Effector CD4-positive, alpha-beta T cell (primary cell): ENCODE results near the gene RELL1.
"Not testable (repeated sequence)": the region's sequence is repeated elsewhere in the genome, so short reads cannot be mapped to it uniquely, and the experiment has no call there.

Experiments used
- DNase-seq: peaks from one replicate; pipeline ENCODE4 v3.0.0-alpha.2; 2020

RELL1 gene

DNA sequence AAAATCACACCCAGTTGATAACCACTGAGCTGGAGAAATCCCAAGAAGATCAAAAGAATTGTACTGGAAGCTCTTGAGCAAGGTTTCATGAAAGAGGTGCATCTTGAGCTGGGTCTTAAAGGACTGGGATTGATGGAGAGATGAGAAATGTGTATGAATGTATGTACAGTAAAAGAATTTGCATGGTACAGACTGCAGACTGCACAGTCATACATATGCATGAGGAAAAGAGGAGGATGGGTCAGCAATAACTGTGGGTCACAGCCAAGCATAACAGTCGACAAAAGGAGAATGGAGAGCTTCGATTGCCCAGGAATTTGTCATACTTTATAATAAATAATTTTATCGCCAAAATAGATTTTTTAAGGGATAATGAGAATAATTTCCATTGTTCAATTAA, 4.8 kb upstream of the RELL1 start:
- DNase-seq: no peak

DNA sequence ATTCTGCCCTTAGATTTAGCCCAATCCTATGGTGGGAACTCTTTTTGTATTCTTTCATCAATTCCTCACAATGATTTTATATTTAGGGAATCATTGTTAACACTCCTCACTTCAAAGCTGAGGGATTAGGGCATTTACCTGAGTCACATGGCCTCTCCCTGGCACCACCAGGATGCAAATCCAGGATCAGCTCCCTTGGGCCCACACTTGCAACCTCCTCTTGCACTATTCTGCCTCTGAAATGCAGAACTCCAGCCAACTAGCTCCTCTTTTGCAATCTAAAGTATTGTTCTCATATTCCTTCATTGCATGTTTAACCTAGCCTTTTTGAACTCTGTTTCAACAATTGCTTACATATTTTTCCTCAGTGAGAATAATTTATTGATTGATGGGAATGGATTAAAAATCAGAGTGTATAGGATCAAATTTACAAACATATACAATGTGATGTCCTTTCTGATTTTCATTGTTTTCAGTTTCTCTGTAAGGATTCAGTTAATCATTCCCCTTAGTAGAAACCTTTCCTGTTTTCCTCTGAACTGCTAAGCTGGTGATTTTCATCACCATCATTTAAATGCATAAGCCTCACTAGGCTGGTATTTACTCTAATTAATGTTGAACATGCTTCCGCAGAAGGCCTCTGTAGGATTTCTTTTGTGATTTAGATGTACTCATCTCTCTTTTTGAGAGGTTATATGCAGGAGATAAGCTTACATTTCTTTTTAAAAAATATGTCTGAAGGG, 3.3 kb upstream of the RELL1 start:
- DNase-seq: no peak

DNA sequence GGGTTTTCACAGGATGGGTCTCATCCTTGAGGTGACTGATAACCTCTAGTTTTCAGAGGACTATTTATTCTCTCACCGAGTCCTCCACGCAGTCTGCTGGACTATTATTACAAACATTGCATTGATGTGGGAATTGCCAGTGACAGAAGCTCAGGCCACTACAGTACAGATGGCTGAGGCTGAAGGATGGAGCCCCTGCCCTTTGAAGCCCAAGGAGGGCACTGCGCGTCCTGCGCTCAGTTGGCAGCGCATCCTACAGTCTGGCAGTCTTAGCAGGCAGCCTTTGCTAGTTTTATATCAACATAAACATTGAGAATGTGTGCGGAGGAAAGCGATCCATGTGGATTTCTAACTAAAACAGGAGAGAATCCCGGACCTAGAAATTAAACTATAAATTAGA, 1.5 kb upstream of the RELL1 start:
- DNase-seq: no peak

DNA sequence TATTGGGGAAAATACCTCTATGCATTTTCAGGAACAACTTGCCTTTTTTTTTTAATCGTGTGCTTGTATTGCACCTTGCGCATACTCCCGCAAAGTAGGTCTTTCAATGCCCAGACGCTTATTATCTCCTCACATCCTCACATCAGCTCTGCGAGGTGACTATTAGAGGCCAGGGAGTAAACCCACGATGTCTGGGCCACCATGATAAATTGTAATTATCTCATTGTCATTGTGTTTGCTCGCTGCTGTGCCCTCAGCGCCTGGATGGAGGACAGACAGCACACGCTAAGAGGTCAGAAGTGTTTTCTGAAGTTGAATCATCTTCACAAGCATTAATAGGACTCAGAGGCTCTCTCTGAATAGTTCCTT, 1.0 kb upstream of the RELL1 start:
- DNase-seq: no peak

DNA sequence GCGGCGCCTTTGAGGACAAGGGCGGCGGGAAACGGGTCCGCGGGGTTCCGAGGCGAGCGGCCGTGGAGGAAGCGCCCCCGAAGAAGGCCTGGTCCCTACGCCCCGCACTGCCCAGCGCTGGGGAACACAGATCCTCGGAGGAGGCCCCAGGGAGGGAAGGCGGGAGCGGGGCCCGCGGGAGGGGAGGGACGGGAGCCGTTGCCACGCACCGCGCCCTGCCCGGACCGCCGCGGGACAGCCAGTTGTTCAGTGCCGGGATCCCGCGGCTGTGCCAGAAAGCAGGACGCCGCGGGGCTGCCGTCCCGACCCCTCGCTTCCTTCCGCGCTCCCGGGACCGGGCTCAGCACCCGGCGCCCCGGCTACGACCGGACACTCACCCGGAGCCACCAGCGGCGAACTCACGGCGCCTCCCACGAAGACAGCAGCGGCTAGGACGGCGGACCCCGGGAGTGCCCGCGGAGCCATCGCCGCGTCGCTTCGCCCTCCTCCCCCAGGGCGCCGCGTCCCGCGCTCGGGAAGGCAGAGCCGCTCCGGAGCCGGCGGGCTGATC, 278 bp downstream of the RELL1 start:
- peak; percentile 45 for DNase-seq

DNA sequence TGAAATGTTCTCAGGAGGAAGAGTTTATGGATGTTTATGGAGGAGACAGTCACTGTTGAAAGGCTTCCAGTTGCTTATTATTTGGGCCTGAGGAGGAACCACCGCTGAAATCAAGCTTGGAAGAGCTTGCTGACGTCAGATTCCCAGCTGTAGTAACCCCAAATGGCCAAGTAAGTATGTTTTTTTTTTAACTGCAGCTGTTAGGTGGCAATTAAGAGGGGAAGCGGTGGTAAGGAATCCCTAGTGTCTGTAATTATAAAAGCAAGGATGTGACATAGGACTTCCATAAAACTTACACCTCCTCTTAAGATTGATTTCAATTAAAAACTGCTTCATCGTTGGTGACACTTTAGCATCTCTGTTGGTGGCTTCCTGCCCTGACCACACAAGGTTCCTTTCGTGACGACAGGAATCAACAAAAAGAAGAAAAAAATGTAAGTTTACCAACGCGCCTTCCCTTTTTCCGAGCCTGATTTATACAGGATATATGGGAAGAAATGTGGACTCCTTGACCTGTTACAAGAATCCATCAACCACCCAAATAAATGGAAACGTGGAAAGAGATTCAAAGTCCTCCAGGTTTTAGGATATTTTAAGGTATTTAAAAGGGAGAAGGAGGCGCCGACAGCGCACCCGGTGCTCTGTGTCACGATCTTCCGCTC, 884 bp downstream of the RELL1 start:
- peak; percentile 52 for DNase-seq

DNA sequence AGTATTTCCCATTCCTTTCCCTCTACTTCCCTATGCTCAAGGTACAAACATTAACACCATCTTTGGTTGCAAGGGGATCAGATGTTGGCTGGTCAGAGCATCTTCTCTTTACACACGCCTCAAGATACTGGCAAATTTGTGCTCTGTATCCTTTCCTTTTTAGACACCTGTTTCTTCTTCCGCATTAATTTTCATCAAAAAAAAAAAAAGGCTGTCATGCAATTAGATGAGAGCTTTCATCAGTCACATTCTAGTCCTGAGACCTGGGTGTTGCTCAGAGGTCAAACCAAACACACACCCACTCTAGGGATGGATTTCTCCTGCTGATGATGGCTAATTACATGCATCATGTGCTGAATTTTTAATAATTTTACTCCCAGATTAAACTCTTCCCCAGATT, 2.0 kb downstream of the RELL1 start:
- no peak for DNase-seq

DNA sequence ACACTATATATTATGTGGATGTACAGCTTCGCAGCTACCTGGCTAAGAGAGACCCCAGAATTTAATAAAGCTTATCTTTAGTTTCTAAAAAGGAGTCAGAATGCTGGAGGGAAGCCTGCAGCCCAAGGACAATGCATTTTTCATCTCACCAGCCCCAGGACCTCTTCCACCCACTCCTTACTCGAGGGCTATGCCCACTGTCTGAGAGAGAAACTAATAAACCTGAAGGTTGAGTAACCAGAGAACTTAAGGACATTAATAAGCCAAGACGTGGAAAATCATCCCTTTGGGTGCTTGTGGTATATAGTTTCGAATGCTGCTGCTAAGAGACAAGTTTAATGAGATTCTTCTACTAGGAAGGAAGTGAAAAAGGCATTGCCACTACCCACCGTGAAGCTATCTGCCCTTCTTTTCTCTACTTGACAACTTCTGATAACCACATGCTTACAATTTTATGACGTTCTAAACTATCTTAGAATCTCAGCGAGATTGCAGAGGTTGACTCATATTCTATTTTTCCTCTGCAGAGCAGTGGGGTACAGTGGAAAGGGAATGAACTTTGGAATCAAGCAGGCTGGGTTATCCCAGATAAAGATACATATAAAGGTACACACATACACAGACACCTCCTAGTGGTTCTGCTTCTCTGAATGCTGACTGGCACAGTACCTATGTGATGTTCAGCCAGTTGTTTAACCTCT, 3.3 kb downstream of the RELL1 start:
- no peak for DNase-seq

DNA sequence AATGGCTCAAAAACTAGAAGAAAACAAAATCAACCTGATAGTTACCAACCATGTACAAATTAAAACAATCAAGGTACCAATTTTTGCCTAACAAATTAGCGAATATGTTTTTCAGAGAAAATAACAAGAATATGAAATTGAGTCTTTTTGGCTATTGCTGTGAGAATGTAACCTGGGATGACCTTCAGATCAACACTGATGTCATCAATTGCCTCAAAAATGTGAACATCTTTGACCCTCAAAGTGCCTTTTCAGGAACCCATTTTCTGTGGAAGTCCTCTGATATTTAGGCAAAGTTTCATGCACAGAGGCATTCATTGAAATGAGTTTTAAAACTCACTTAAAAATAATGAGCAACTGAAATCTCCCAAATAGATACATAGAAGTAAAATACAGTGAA, 6.1 kb downstream of the RELL1 start:
- no peak for DNase-seq

DNA sequence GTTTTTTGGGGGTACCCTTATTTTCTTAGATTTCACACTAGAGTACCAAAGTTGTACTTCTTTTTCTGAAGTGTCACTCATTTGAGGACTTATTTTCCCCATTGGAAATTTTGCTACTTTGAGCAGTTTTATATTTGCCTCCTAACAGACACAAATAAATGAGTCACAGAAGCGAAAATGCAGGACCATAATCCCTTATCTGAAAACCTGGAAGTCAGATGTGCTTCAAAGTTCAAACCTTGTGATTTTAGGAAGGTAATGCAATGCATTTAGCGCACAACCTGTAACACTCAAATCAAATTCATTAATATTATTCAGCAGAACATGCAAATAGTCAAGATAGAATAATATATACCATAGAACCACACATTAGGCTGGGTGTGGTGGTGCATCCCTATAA, 6.9 kb downstream of the RELL1 start:
- no peak for DNase-seq

DNA sequence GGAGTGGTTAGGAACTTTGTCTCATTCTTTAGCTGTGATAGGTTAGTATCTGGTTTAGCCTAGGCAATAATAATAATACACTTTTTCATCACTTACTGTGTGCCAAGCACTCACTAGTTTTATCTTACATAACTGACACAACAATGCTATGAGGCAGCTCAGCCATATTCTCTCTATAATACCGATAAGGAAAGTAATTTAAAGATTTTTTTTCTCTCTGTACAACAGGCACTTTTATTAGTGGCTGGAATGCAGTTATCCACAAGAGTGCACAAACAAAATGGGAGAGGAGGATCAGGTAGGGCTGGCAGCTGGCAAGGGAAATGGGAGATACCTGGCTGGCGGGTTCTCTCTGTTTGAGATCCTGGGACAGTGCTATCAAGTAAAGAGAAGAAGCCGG, 7.6 kb downstream of the RELL1 start:
- no peak for DNase-seq

DNA sequence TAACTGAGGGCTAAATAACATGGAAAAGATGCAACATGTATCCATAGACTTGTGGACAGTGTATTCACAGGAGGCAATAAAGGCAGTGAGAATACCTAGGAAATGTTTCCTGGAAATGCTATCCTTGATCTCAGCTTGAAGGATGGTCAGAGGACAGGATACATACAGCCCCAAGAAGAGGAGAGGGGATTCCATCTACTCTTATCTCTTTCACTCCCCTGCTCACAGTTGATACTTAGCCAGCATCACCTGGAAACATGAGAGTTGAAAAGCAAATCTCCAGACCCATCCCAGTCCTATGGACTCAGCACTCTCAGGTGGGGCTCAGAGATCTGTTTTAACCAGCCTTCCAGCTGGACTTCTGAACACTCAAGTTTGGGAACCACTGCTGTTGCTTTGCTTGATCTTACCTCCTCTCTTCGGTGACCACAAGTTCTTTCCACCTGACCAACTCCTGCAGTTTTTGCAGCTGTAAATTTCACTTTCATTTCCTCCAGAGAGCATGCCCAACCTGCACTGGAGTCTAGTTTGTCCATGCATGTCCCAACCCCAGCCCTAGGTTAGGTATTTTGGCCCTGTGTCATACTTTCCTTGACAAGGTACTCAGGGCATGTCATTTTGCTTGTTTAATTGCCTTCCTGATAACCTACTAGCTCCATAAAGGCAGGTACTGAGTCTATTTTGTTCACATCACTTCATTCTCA, 10.4 kb downstream of the RELL1 start:
- DNase-seq: no peak

DNA sequence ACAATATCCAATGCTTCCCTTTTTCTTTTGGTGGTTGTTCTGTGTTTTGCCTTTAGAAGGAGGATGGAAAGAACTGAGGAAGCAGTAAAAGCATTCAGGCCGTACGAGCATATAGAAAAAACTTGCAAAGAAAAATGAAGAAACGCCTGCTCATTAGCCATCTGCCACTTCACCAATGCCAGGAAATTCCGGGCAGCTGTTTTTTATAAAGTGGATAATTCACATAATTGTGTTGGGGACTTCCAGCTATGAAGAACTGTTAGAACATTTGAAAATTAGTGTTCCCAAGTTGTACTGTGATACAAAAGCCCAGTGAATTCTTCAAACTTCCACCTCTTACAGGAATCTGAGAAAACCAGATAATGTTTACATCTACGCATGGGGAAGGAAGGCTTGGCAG, 11.7 kb downstream of the RELL1 start:
- no peak for DNase-seq

DNA sequence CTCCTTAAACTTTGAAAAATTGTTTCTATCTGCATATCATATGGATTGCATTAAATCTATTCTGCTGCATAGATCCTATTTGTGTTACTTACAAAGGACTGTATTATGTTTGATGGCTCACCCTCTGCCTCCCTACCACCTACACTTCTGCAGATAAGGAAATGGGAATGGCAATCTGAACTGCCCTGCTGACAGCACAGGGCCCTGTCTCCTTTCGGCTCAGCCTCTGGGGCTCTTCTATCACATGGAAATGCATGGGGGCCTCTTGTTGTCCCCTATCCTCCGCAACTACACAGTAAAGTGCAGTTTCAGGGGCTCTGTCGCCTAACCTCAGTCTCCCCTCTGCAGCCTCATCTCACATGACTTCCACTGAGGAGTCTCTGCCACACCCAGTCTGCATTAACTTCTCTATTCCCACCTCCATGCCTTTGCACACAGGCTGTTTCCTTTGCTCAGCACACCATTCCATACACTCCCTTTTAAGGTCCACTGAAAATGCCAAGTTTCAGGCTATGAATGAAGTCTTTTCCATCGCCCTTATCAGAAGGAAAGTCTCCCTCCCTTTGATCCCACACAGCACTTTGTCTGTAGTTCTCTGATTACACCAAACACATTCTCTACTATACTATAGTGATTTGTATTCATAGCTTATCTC, 12.5 kb downstream of the RELL1 start:
- no peak for DNase-seq

DNA sequence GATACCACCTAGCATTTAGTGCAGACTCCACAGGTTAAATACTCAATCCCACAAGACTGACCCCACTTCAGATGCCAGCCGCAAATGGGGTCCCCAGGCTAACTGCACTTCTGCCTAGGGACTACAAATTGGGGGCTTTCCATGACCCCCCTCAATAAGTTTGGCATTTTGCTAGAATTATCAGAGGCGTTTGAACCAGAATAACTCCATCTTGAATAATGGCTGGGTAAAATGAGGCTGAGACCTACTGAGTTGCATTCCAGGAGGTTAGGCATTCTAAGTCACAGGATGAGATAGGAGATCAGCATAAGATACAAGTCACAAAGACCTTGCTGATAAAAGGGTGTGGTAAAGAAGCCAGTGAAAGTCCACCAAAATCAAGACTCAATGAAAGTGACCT, 15.1 kb downstream of the RELL1 start:
- no peak for DNase-seq

DNA sequence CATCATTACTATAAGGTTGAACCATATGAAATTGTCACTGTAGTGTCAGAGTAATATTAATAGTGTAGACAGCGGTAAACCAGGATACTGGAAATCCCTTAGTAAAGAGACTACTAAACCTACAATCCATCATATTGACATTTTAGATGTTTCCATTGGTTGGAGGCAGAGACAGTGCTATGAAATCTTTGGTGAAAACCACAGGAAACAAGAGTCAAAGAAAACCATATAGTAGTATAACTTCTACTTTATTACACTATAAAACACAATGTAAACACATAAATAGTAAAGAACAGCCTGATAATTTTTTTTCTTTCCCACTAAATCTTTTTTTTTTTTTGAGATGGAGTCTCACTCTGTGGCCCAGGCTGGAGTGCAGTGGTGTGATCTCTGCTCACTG, 15.9 kb downstream of the RELL1 start:
- no peak for DNase-seq

DNA sequence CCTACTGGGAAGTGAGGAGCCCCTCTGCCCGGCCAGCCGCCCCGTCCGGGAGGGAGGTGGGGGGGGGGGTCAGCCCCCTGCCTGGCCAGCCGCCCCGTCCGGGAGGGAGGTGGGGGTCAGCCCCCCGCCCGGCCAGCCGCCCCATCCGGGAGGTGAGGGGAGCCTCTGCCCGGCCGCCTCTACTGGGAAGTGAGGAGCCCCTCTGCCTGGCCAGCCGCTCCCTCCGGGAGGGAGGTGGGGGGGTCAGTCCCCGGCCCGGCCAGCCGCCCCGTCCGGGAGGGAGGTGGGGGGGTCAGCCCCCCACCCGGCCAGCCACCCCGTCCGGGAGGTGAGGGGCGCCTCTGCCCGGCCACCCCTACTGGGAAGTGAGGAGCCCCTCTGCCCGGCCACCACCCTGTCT, 17.1 kb downstream of the RELL1 start:
- not testable (repeated sequence) for DNase-seq

DNA sequence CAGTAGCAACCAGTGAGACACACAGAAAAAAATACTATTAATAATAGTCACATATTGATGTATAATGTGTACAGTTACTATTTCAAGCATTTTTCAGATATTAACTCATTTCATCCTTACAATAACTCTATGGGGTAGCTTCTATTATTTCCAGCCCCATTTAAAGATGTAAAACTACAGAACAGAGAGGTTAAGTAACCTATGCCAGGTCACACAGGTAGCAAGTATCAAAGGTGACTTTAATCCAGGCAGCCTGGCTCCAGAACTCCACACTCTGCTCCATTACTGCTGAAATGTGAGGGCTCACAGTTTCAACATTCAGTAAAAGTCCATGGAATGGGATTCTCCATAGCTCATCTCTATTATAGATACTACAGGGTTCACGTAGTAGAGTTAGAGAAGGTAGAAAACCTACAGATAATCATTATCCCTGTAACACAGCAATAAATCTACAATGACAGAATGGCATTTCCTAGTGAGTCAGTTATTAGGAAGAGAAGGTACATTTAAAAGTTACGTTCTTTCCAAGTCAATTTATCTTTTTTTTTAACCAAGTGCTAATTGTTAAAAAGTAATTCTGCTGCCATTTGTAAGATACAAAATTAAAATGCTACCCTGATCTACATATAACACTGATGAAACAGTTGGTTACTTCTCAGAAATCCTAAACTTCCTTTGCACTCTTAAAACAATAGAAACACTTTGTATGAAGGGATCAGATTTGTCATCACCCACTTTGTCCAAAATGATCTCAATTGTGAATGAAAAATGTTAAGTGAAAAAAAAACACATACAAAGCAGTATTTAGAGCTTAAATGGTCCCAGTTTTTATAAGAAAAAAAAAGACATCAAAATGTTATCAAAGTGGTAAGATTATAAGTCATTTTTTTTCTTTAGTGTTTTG, 18.7 kb downstream of the RELL1 start:
- DNase-seq: no peak

DNA sequence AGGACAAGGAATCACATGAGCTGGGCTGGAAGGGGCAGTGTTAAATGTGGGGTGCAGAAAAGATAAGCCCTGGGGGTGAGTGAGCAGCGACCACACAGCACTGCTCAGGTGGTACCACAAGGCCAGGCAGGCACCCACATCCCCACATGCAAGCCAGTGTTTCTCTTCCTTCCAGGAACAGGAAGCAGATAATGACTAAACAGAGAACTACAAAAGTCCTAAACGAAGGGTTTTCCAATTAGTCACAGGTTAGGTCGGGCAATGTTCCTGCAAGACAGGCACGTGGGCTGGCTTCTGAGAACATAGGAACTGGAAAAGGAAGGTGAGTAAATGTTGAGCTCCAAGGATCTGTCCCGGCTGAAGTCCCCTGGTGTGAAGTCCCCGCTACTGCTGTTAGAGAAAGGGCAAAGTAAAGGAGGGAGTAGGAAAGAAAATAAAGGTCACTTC, 19.5 kb downstream of the RELL1 start:
- DNase-seq: no peak

DNA sequence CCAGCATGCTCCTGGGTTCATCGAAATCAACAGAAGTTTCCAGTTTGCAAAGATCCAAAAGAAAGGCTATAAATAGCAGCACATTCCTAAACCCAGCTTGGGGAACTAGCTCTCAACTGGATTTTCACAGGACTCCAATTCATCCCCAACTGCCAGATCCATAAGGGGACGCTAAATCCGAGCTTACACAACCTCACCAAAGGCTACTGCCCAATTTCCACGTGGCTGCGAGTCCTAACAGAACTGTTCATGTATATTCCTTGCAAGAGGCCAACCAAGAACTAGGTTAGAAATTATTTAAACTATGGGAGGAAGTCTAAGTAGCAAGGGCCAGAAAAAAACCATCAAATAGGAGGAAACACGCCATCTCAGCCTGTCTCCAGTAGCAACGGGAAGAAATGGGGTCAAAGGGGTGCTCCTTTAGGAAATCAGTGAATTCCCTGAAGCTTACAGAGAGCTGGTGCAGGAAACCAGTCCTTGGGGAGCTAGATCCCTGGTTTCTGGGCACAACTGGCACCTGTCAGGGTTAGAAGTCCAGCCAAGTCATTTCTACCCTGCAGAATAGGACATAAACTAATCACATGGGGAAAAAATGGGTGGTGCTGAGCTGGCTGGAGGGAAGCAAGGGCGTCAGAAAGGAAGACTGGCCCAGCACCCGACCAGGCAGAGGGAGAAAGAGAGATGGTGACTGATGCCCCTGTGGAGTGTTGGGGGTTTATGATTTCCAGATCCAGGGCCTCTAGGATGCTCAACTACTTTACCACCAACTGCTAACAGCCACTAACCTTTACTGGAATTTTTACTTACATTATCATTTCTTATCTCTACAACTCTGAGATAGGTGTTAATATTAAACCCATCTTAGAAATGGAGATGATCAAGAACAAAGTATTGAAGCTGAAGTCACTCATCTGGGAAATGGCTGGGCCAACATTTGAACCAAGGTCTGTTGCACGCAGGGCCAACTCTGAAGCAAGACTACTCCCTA, 20.5 kb downstream of the RELL1 start:
- no peak for DNase-seq
